SU-DHL-6 (cell line): Measurements from ENCODE around the gene KRTAP10-5.

Experiments used
- H2AFZ ChIP-seq: fragments of 200-600 bp; sonication (generic); 2 replicates; pipeline ENCODE4 v1.6.1; 2014; ENCODE audit warnings: low read depth, mild to moderate bottlenecking, moderate library complexity, mixed read lengths, antibody characterized with exemption, low read length; ENCODE audit not compliant: severe bottlenecking
- H3F3A ChIP-seq: fragments of 200-600 bp; shearing (Covaris generic); 2 replicates; pipeline ENCODE4 v1.6.0; 2016; ENCODE audit warnings: antibody characterized with exemption, mild to moderate bottlenecking; ENCODE audit not compliant: insufficient read depth
- H3K27ac ChIP-seq: fragments of 200-600 bp; sonication (generic); 2 replicates; pipeline ENCODE4 v1.5.1; 2016; ENCODE audit warnings: low read depth, mild to moderate bottlenecking, low read length, moderate library complexity, mixed read lengths
- H3K27me3 ChIP-seq: fragments of 200-600 bp; sonication (generic), shearing (Covaris generic); 2 replicates; pipeline ENCODE4 v1.6.0; 2014; ENCODE audit warnings: mild to moderate bottlenecking, low read length
- H3K36me3 ChIP-seq: fragments of 200-600 bp; sonication (generic); 2 replicates; pipeline ENCODE4 v1.6.1; 2014; ENCODE audit warnings: mild to moderate bottlenecking, low read length, mixed read lengths
- H3K4me2 ChIP-seq: fragments of 300-600, 200-600 bp; shearing (Covaris generic), sonication (generic); 2 replicates; pipeline ENCODE4 v1.6.0; 2014; ENCODE audit warnings: low read length, low read depth, mild to moderate bottlenecking; ENCODE audit not compliant: poor library complexity, severe bottlenecking
- H3K4me3 ChIP-seq: fragments of 200-600 bp; sonication (generic); 2 replicates; pipeline ENCODE4 v1.5.1; 2014; ENCODE audit warnings: antibody characterized with exemption, low read length, mild to moderate bottlenecking, mixed read lengths; ENCODE audit not compliant: insufficient read depth, poor library complexity, severe bottlenecking
- H3K79me2 ChIP-seq: fragments of 200-600 bp; sonication (generic); 2 replicates; pipeline ENCODE4 v1.6.1; 2014; ENCODE audit warnings: mild to moderate bottlenecking, low read length, moderate library complexity; ENCODE audit not compliant: insufficient read depth
- H3K9ac ChIP-seq: fragments of 200-600 bp; sonication (generic); 2 replicates; pipeline ENCODE4 v1.7.0; 2014; ENCODE audit warnings: mild to moderate bottlenecking, low read length
- H3K9me2 ChIP-seq: fragments of 200-600 bp; sonication (generic); replicated peaks from 2 replicates; pipeline ENCODE4 v1.6.1; 2014; ENCODE audit warnings: low read length; ENCODE audit not compliant: insufficient read depth
- H3K9me3 ChIP-seq: fragments of 200-600 bp; sonication (generic); 2 replicates; pipeline ENCODE4 v1.6.1; 2014; ENCODE audit warnings: low read length, mixed read lengths; ENCODE audit not compliant: insufficient read depth
- H4K20me1 ChIP-seq: fragments of 200-600 bp; sonication (generic); 2 replicates; pipeline ENCODE4 v1.6.1; 2014; ENCODE audit warnings: low read depth, mild to moderate bottlenecking, antibody characterized with exemption, low read length, moderate library complexity, mixed read lengths
- EZH2phosphoT487 ChIP-seq: fragments of 200-600 bp; sonication (generic), shearing (Covaris generic); conservative IDR thresholded peaks from 2 replicates; pipeline ENCODE4 v1.6.1; 2018; ENCODE audit warnings: mild to moderate bottlenecking, antibody characterized with exemption, low read length, moderate library complexity, mixed read lengths
- TF ChIP-seq, protein P1 (sequence below): fragments of 200-600 bp; sonication (generic); IDR thresholded peaks from one replicate; pipeline ENCODE4 v1.5.1; 2017; ENCODE audit warnings: antibody characterized with exemption, mild to moderate bottlenecking, low read length, moderate library complexity; ENCODE audit not compliant: insufficient read depth, poor library complexity, severe bottlenecking

KRTAP10-5 gene

DNA sequence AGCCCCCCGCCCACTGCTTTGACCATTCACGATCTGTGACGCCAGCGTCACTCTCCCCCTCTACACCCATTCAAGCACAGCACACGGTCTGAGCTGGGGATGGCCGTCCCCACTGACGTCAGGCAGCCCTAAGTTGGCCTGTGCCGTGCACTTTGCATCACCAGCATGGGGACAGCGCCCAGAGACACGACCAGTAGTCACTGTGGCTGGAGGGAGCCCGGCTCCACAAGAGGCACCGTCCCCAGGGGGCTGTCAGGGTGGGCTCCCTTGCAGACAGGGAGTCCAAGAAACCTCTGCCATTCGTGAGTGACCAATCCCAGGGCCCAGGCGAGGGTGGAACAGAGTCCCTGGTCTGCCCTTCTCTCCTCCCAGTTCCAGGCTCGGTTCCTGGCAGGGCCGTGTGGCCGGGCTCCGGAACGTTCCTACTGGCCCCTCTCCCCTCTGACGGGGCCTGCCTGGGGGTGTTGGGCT is 33.8 kb upstream of the KRTAP10-5 start:
- Histone ChIP-seq H2AFZ (no peak overlapping the region), H3K4me3 (no peak overlapping the region), H3K27ac (no peak overlapping the region), H3K9me3 (no peaks in the 10 kb centered on the region), H3K79me2 (no peaks in the 10 kb centered on the region), H3K4me2 (no peak overlapping the region), H4K20me1 (no peaks in the 10 kb centered on the region), H3K27me3 (no peaks in the 10 kb centered on the region), H3K36me3 (no peaks in the 10 kb centered on the region), H3K9me2 (no peaks in the 10 kb centered on the region), H3F3A (no peaks in the 10 kb centered on the region), H3K9ac (no peak overlapping the region)
- TF ChIP-seq, protein P1, sequence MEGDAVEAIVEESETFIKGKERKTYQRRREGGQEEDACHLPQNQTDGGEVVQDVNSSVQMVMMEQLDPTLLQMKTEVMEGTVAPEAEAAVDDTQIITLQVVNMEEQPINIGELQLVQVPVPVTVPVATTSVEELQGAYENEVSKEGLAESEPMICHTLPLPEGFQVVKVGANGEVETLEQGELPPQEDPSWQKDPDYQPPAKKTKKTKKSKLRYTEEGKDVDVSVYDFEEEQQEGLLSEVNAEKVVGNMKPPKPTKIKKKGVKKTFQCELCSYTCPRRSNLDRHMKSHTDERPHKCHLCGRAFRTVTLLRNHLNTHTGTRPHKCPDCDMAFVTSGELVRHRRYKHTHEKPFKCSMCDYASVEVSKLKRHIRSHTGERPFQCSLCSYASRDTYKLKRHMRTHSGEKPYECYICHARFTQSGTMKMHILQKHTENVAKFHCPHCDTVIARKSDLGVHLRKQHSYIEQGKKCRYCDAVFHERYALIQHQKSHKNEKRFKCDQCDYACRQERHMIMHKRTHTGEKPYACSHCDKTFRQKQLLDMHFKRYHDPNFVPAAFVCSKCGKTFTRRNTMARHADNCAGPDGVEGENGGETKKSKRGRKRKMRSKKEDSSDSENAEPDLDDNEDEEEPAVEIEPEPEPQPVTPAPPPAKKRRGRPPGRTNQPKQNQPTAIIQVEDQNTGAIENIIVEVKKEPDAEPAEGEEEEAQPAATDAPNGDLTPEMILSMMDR: no peak
- TF ChIP-seq EZH2phosphoT487: no peak

DNA sequence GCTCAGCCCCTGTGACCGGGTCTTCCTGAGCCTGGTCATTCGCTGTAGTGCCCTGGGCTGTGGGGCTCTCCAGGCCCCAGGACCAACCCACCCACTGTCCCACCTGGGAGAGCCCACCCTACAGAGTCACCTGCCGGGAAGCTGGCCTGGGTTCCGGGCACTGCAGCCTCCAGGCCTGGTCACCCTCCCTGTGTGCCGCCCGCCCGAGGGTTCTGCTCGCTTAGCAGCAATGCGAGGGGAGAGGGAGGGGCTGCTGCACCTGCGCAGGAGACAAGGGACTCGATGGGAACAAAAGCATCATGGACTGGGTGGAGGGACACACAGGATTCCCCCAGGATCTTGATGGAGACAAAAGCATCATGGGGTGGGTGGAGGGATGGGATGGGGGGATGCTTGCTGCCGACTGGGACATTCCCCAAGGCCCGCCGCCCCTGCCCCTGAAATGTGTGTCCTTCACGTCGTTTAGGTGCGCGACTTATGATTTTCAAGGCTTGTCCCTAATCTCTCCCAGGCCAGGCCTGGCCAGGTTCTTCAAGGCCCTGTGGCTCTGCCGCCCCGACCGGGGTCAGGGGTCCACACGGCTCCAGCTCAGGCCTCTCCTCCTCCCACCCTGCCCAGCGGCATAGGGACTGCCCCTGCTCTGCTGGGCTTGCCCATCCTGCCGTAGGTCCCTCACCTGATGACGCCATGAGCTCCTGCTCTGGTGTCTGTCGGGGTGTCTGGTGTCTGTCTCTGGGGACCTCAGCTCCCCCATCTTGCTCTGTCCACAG is 33.2 kb upstream of the KRTAP10-5 start:
- H3K36me3 ChIP-seq: no peaks in the 10 kb centered on the region
- H3K9me3 ChIP-seq: no peaks in the 10 kb centered on the region
- H3F3A ChIP-seq: no peaks in the 10 kb centered on the region
- no peaks in the 10 kb centered on the region for H3K9me2 ChIP-seq
- H3K4me2 ChIP-seq: no peak overlapping the region
- no peak overlapping the region for H3K27ac ChIP-seq
- TF ChIP-seq, protein P1: no peak
- no peak for TF ChIP-seq EZH2phosphoT487
- H2AFZ ChIP-seq: no peak overlapping the region
- H3K27me3 ChIP-seq: no peaks in the 10 kb centered on the region
- H3K79me2 ChIP-seq: no peaks in the 10 kb centered on the region
- no peaks in the 10 kb centered on the region for H4K20me1 ChIP-seq
- no peak overlapping the region for H3K4me3 ChIP-seq
- no peak overlapping the region for H3K9ac ChIP-seq

DNA sequence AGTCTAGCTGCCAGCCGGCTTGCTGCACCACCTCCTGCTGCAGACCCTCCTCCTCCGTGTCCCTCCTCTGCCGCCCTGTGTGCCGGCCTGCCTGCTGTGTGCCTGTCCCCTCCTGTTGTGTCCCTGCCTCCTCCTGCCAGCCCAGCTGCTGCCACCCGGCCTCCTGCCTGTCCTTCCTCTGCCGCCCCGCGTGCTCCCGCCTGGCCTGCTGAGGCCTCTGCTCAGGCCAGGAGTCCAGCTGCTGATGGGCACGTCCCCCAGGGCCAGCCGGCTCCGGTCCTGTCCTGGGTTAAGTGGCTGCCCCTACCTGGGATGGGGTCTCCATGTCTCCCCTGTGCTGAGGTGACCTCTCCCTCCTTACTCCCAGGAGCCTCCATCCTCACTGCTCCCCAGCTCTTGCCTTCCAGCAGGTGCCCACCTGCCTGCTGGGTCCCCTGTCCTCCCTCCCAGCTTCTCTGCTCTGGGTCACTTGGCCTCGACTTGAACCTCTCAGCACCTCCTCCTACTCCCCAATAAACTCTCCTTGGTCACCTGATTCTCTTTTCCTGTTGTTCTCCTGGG is 32.3 kb upstream of the KRTAP10-5 start:
- Histone ChIP-seq H3K27ac (no peak overlapping the region), H3K4me2 (no peak overlapping the region), H3K4me3 (no peak overlapping the region), H3K79me2 (no peaks in the 10 kb centered on the region), H3K9me2 (no peaks in the 10 kb centered on the region), H3K9ac (no peak overlapping the region), H3K36me3 (no peaks in the 10 kb centered on the region), H3F3A (no peaks in the 10 kb centered on the region), H4K20me1 (no peaks in the 10 kb centered on the region), H3K27me3 (no peaks in the 10 kb centered on the region), H3K9me3 (no peaks in the 10 kb centered on the region), H2AFZ (no peak overlapping the region)
- TF ChIP-seq EZH2phosphoT487: no peak
- TF ChIP-seq, protein P1: no peak
